ENCODE measurements around the gene CTRB2. TPM values are rescaled to one million over a fixed set of nuclear protein-coding genes. Genes with fewer than 3 reads are reported as not detected.
"Not testable (repeated sequence)": the region's sequence is repeated elsewhere in the genome, so short reads cannot be mapped to it uniquely, and the experiment has no call there.

The CTRB2 gene
- total RNA-seq, 1 experiment from 2014 or later = not detected

GRCh38 chr16:75205961-75206748, 806 bp downstream of the CTRB2 start:
- not testable (repeated sequence) for DNase-seq (ENCODE audit: low read depth)

- not testable (repeated sequence) for DNase-seq (ENCODE audit: low read depth)
Observed at GRCh38 chr16:75205438-75205837, 1.5 kb downstream of the CTRB2 start.

GRCh38 chr16:75204905-75205304, 2.1 kb downstream of the CTRB2 start:
- DNase-seq (ENCODE audit: low read depth) = not testable (repeated sequence)

GRCh38 chr16:75204410-75204758, 2.6 kb downstream of the CTRB2 start:
- no peak for DNase-seq (ENCODE audit: low read depth)

GRCh38 chr16:75203667-75204409, 3.1 kb downstream of the CTRB2 start:
- DNase-seq (ENCODE audit: low read depth) = no peak

GRCh38 chr16:75203096-75203495, 3.9 kb downstream of the CTRB2 start:
- DNase-seq (ENCODE audit: low read depth) = no peak

GRCh38 chr16:75202069-75202590, 4.8 kb downstream of the CTRB2 start:
- DNase-seq (ENCODE audit: low read depth) = no peak

GRCh38 chr16:75198135-75198600, 8.8 kb downstream of the CTRB2 start:
- DNase-seq (ENCODE audit: low read depth) = no peak

- DNase-seq (ENCODE audit: low read depth) = no peak
Observed at GRCh38 chr16:75197522-75198134, 9.3 kb downstream of the CTRB2 start.

GRCh38 chr16:75196836-75197235, 10.1 kb downstream of the CTRB2 start:
- no peak for DNase-seq (ENCODE audit: low read depth)

- DNase-seq (ENCODE audit: low read depth) = no peak
Observed at GRCh38 chr16:75195811-75196790, 10.9 kb downstream of the CTRB2 start.

GRCh38 chr16:75193730-75194444, 13.1 kb downstream of the CTRB2 start:
- no peak for DNase-seq (ENCODE audit: low read depth)

- peak; percentile 17 for DNase-seq (ENCODE audit: low read depth)
Observed at GRCh38 chr16:75193265-75193650, 13.7 kb downstream of the CTRB2 start.

- no peak for DNase-seq (ENCODE audit: low read depth)
Observed at GRCh38 chr16:75192606-75193264, 14.2 kb downstream of the CTRB2 start.

- no peak for DNase-seq (ENCODE audit: low read depth)
Observed at GRCh38 chr16:75189638-75190245, 17.2 kb downstream of the CTRB2 start.

- DNase-seq (ENCODE audit: low read depth) = no peak
Observed at GRCh38 chr16:75188832-75189477, 18.0 kb downstream of the CTRB2 start.

- DNase-seq (ENCODE audit: low read depth) = no peak
Observed at GRCh38 chr16:75181630-75182029, 25.3 kb downstream of the CTRB2 start.

- no peak for DNase-seq (ENCODE audit: low read depth)
Observed at GRCh38 chr16:75179208-75179607, 27.8 kb downstream of the CTRB2 start.

- no peak for DNase-seq (ENCODE audit: low read depth)
Observed at GRCh38 chr16:75176926-75177325, 30.0 kb downstream of the CTRB2 start.
